HepG2 (cell line): ENCODE data around the gene TMEM156. TPM values are rescaled to one million over a fixed set of nuclear protein-coding genes. Genes with fewer than 3 reads are reported as not detected.

Source experiments
- EZH2 ChIP-seq: conservative IDR thresholded peaks from 2 replicates; pipeline ENCODE4 v1.6.1; 2012; ENCODE audit warnings: mild to moderate bottlenecking, low read depth, low read length, moderate library complexity
- FOSL2 ChIP-seq: sonication (generic); formaldehyde crosslinking; IDR thresholded peaks from 2 replicates; pipeline ENCODE4 v1.4.0; 2020; ENCODE audit warnings: missing genetic modification reagents
- GFI1 ChIP-seq: sonication (generic); formaldehyde crosslinking; IDR thresholded peaks from 2 replicates; pipeline ENCODE4 v1.5.0; 2020; ENCODE audit warnings: missing genetic modification reagents, mild to moderate bottlenecking, borderline replicate concordance
- PAF1 ChIP-seq: IDR thresholded peaks from 2 replicates; pipeline ENCODE4 v1.6.1; 2016; ENCODE audit warnings: missing genetic modification reagents, missing compliant biosample characterization
- RFXAP ChIP-seq: sonication (generic); formaldehyde crosslinking; IDR thresholded peaks from 2 replicates; pipeline ENCODE4 v1.4.0; 2020; ENCODE audit warnings: missing genetic modification reagents, borderline replicate concordance
- SAP130 ChIP-seq: IDR thresholded peaks from 2 replicates; pipeline ENCODE4 v1.6.1; 2016; ENCODE audit warnings: low read depth
- SMYD3 ChIP-seq: sonication (generic); formaldehyde crosslinking; IDR thresholded peaks from 2 replicates; pipeline ENCODE4 v1.8.1; 2023; ENCODE audit warnings: mild to moderate bottlenecking, missing genetic modification reagents
- TAF1 ChIP-seq: sonication (generic); formaldehyde crosslinking; IDR thresholded peaks from 2 replicates; pipeline ENCODE4 v1.4.0; 2020; ENCODE audit warnings: missing genetic modification reagents
- YY1 ChIP-seq: IDR thresholded peaks from 2 replicates; pipeline ENCODE4 v1.6.1; 2011; ENCODE audit warnings: low read length, low read depth, moderate library complexity, mild to moderate bottlenecking; ENCODE audit not compliant: insufficient read depth, insufficient replicate concordance
- ZNF20 ChIP-seq: sonication (generic); formaldehyde crosslinking; IDR thresholded peaks from 2 replicates; pipeline ENCODE4 v1.4.0; 2020; ENCODE audit warnings: mild to moderate bottlenecking, moderate library complexity, missing genetic modification reagents
- ZNF749 ChIP-seq: sonication (generic); formaldehyde crosslinking; IDR thresholded peaks from 2 replicates; pipeline ENCODE4 v1.8.0; 2022; ENCODE audit warnings: mild to moderate bottlenecking, missing genetic modification reagents, moderate library complexity, borderline replicate concordance
- polyA plus RNA-seq, 8 experiments: library from polyadenylated mRNA; depleted of rRNA in 3 of 8; stranded (reverse) in 7 of 8; unstranded in 1 of 8; fragments of >200 nt; fragmentation: Illumina TruSeq in 4 of 8; extraction: Trizol in 4 of 8; gene quantifications; 2 replicates each; pipeline versions ENCODE4 v1.2.1 to v1.2.3, GENCODE V29; 2011 to 2016; ENCODE audit warnings: low read depth in 4 of 8, missing spikeins in 1 of 8, mixed read lengths in 1 of 8; ENCODE audit not compliant: insufficient read depth in 1 of 8
- total RNA-seq, 5 experiments: library from RNA; depleted of rRNA; stranded (reverse); fragments of >200 nt; fragmentation: Illumina TruSeq; extraction: Trizol; gene quantifications; 2 replicates each; pipeline ENCODE4 v1.2.3, GENCODE V29; 2016; ENCODE audit warnings: low read depth in 1 of 5
- TF ChIP-seq, protein P1 (sequence below): sonication (generic); formaldehyde crosslinking; IDR thresholded peaks from 2 replicates; pipeline ENCODE4 v1.8.0; 2022; ENCODE audit warnings: missing genetic modification reagents, mild to moderate bottlenecking, moderate library complexity, borderline replicate concordance
- TF ChIP-seq, protein P2 (sequence below): sonication (generic); formaldehyde crosslinking; IDR thresholded peaks from 2 replicates; pipeline ENCODE4 v1.4.0; 2020; ENCODE audit warnings: missing genetic modification reagents
- TF ChIP-seq, protein P3 (sequence below): sonication (generic); formaldehyde crosslinking; IDR thresholded peaks from 2 replicates; pipeline ENCODE4 v1.4.0; 2020; ENCODE audit warnings: mild to moderate bottlenecking, missing genetic modification reagents
- TF ChIP-seq, protein P4 (sequence below): sonication (generic); formaldehyde crosslinking; IDR thresholded peaks from 2 replicates; pipeline ENCODE4 v1.9.0; 2022; ENCODE audit warnings: missing genetic modification reagents, mild to moderate bottlenecking, borderline replicate concordance

TMEM156 gene
- total and polyA plus RNA-seq, 2 of the 13 experiments (the other 11 are each of a cell fraction or from before 2014, with no cell fraction given), result 1.6 TPM; not detected in 1

DNA sequence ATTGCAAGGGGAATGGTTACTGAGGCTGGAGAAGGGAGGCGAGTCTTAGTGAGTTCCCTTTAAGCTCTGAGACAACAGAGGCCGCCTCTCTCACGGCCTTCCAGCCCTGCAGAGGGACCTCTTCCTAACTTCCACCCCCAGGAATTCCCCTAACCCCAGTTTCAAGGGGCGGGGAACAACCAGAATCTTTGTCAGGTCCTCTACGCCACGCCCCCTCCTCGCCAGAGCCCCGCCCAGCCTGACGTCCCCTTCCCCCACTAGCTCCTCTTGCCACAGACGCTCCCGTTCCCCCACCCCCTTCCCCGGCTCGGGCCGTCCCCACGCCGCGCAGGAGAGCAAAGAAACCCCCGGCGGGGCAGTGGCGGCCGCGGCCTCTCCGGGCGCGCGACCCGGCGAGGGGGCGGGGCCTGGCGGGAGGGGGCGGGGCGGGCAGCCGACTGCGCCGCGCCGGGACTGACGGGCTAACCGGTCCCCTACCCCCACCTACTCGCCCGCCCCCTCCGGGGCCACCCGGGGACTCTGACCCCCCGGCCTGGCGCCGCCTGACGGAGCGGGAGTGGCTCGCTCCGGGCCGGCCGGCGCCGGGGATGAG, 12.3 kb upstream of the TMEM156 start (continued):
- TF ChIP-seq, protein P1, sequence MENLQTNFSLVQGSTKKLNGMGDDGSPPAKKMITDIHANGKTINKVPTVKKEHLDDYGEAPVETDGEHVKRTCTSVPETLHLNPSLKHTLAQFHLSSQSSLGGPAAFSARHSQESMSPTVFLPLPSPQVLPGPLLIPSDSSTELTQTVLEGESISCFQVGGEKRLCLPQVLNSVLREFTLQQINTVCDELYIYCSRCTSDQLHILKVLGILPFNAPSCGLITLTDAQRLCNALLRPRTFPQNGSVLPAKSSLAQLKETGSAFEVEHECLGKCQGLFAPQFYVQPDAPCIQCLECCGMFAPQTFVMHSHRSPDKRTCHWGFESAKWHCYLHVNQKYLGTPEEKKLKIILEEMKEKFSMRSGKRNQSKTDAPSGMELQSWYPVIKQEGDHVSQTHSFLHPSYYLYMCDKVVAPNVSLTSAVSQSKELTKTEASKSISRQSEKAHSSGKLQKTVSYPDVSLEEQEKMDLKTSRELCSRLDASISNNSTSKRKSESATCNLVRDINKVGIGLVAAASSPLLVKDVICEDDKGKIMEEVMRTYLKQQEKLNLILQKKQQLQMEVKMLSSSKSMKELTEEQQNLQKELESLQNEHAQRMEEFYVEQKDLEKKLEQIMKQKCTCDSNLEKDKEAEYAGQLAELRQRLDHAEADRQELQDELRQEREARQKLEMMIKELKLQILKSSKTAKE, result peak; percentile 69
- no peak for TF ChIP-seq EZH2
- TF ChIP-seq ZNF749 (CRISPR knock-in tag), result peak; percentile 53; the same call in 1 of the 2 replicates
- no peak for TF ChIP-seq ZNF20 (CRISPR knock-in tag)
- TF ChIP-seq PAF1 (CRISPR knock-in tag), result no peak
- TF ChIP-seq, protein P2, sequence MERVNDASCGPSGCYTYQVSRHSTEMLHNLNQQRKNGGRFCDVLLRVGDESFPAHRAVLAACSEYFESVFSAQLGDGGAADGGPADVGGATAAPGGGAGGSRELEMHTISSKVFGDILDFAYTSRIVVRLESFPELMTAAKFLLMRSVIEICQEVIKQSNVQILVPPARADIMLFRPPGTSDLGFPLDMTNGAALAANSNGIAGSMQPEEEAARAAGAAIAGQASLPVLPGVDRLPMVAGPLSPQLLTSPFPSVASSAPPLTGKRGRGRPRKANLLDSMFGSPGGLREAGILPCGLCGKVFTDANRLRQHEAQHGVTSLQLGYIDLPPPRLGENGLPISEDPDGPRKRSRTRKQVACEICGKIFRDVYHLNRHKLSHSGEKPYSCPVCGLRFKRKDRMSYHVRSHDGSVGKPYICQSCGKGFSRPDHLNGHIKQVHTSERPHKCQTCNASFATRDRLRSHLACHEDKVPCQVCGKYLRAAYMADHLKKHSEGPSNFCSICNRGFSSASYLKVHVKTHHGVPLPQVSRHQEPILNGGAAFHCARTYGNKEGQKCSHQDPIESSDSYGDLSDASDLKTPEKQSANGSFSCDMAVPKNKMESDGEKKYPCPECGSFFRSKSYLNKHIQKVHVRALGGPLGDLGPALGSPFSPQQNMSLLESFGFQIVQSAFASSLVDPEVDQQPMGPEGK (CRISPR knock-in tag), result peak; percentile 78
- TF ChIP-seq SMYD3, result no peak
- peak; percentile 70 for TF ChIP-seq SAP130 (CRISPR knock-in tag)
- TF ChIP-seq, protein P3, sequence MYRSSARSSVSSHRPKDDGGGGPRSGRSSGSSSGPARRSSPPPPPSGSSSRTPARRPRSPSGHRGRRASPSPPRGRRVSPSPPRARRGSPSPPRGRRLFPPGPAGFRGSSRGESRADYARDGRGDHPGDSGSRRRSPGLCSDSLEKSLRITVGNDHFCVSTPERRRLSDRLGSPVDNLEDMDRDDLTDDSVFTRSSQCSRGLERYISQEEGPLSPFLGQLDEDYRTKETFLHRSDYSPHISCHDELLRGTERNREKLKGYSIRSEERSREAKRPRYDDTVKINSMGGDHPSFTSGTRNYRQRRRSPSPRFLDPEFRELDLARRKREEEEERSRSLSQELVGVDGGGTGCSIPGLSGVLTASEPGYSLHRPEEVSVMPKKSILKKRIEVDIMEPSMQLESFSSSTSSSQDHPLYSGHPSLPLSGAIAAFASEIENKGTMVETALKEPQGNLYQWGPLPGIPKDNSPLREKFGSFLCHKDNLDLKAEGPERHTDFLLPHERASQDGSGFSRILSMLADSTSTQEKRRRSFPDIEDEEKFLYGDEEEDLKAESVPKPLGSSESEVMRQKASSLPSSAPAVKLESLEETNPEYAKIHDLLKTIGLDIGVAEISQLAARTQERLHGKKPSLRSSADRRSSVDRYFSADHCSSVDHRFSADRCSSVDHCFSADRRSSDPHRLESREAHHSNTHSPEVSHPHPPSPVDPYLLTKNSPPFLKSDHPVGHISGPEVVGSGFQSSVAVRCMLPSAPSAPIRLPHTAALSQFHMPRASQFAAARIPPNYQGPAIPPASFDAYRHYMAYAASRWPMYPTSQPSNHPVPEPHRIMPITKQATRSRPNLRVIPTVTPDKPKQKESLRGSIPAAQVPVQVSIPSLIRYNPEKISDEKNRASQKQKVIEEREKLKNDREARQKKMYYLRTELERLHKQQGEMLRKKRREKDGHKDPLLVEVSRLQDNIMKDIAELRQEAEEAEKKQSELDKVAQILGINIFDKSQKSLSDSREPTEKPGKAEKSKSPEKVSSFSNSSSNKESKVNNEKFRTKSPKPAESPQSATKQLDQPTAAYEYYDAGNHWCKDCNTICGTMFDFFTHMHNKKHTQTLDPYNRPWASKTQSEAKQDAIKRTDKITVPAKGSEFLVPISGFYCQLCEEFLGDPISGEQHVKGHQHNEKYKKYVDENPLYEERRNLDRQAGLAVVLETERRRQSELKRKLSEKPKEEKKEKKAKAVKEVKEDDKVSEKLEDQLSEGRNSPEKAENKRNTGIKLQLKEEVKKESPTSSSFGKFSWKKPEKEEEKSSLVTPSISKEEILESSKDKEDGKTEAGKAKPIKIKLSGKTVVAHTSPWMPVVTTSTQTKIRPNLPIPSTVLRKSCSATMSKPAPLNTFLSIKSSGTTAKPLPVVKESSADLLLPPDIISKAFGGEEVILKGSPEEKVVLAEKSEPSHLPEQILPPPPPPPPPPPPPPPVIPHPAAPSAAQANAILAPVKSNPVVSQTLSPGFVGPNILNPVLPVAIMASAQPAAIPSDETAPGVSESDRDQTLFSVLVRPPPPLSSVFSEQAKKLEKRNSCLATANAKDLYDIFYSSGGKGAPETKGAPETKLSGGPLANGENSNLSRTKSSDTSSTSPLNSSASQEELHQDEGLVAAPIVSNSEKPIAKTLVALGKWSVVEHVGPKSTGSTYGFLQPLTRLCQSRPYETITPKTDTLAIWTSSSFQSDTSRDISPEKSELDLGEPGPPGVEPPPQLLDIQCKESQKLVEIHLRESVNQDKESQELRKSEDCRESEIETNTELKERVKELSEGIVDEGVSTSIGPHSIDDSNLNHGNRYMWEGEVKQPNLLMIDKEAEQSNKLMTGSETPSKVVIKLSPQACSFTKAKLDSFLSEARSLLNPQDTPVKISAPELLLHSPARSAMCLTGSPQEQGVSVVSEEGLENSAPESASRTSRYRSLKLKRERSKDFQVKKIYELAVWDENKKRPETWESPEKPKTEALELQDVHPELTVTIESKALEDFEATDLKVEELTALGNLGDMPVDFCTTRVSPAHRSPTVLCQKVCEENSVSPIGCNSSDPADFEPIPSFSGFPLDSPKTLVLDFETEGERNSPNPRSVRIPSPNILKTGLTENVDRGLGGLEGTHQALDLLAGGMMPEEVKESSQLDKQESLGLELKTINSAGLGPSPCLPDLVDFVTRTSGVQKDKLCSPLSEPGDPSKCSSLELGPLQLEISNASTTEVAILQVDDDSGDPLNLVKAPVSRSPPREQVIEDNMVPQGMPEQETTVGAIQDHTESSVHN (CRISPR knock-in tag), result no peak
- no peak for TF ChIP-seq RFXAP
- peak; percentile 48 for TF ChIP-seq YY1
- 0 out of 2 replicates have a peak, but pooled peaks have one; percentile 55 for TF ChIP-seq GFI1 (CRISPR knock-in tag)
- TF ChIP-seq TAF1 (CRISPR knock-in tag), result 0 out of 2 replicates have a peak, but pooled peaks have one; percentile 20
- TF ChIP-seq FOSL2, result no peak; the same call in 1 of the 2 replicates
- TF ChIP-seq, protein P4, sequence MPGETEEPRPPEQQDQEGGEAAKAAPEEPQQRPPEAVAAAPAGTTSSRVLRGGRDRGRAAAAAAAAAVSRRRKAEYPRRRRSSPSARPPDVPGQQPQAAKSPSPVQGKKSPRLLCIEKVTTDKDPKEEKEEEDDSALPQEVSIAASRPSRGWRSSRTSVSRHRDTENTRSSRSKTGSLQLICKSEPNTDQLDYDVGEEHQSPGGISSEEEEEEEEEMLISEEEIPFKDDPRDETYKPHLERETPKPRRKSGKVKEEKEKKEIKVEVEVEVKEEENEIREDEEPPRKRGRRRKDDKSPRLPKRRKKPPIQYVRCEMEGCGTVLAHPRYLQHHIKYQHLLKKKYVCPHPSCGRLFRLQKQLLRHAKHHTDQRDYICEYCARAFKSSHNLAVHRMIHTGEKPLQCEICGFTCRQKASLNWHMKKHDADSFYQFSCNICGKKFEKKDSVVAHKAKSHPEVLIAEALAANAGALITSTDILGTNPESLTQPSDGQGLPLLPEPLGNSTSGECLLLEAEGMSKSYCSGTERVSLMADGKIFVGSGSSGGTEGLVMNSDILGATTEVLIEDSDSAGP (CRISPR knock-in tag), result peak; percentile 55
